ENCODE measurements around the gene SMARCD3.

Gene SMARCD3

GRCh38 chr7:151248346-151249033 lies at the start of gene SMARCD3:
TSS of gene SMARCD3 (minus strand) at chr7:151248694. CDS start at chr7:151248562, 132 bp downstream.
- no peak for DNase-seq (ENCODE audit: low read depth in 4 of 4, low spot score in 1 of 4)

- no peak for DNase-seq (ENCODE audit: low read depth in 4 of 4, low spot score in 1 of 4)
Measured at GRCh38 chr7:151296202-151296992, 47.9 kb upstream of the SMARCD3 start.

- DNase-seq (ENCODE audit: low read depth in 4 of 4, low spot score in 1 of 4): no peak
Measured at GRCh38 chr7:151292850-151293249, 44.4 kb upstream of the SMARCD3 start.

GRCh38 chr7:151291206-151291605 lies 42.7 kb upstream of the SMARCD3 start:
- no peak for DNase-seq (ENCODE audit: low read depth in 4 of 4, low spot score in 1 of 4)

- no peak for DNase-seq (ENCODE audit: low read depth in 4 of 4, low spot score in 1 of 4)
Measured at GRCh38 chr7:151290355-151290760, 41.9 kb upstream of the SMARCD3 start.

GRCh38 chr7:151289891-151290290 lies 41.4 kb upstream of the SMARCD3 start:
- DNase-seq (ENCODE audit: low read depth in 4 of 4, low spot score in 1 of 4): no peak

GRCh38 chr7:151286148-151286547 lies 37.7 kb upstream of the SMARCD3 start:
- no peak for DNase-seq (ENCODE audit: low read depth in 4 of 4, low spot score in 1 of 4)

- no peak for DNase-seq (ENCODE audit: low read depth in 4 of 4, low spot score in 1 of 4)
Measured at GRCh38 chr7:151283302-151283701, 34.8 kb upstream of the SMARCD3 start.

GRCh38 chr7:151282111-151282510 lies 33.6 kb upstream of the SMARCD3 start:
- DNase-seq (ENCODE audit: low read depth in 4 of 4, low spot score in 1 of 4): no peak

- no peak for DNase-seq (ENCODE audit: low read depth in 4 of 4, low spot score in 1 of 4)
Measured at GRCh38 chr7:151281686-151282085, 33.2 kb upstream of the SMARCD3 start.

- no peak for DNase-seq (ENCODE audit: low read depth in 4 of 4, low spot score in 1 of 4)
Measured at GRCh38 chr7:151280388-151281019, 32.0 kb upstream of the SMARCD3 start.

GRCh38 chr7:151279868-151280267 lies 31.4 kb upstream of the SMARCD3 start:
- no peak for DNase-seq (ENCODE audit: low read depth in 4 of 4, low spot score in 1 of 4)

- no peak for DNase-seq (ENCODE audit: low read depth in 4 of 4, low spot score in 1 of 4)
Measured at GRCh38 chr7:151278949-151279348, 30.5 kb upstream of the SMARCD3 start.

GRCh38 chr7:151277631-151278030 lies 29.1 kb upstream of the SMARCD3 start:
- no peak for DNase-seq (ENCODE audit: low read depth in 4 of 4, low spot score in 1 of 4)

GRCh38 chr7:151276666-151277590 lies 28.4 kb upstream of the SMARCD3 start:
- DNase-seq (ENCODE audit: low read depth in 4 of 4, low spot score in 1 of 4): peak; percentile 16 to 41 (median 34)

GRCh38 chr7:151275813-151276577 lies 27.5 kb upstream of the SMARCD3 start:
- no peak for DNase-seq (ENCODE audit: low read depth in 4 of 4, low spot score in 1 of 4)

- no peak for DNase-seq (ENCODE audit: low read depth in 4 of 4, low spot score in 1 of 4)
Measured at GRCh38 chr7:151274936-151275812, 26.7 kb upstream of the SMARCD3 start.

GRCh38 chr7:151274396-151274795 lies 25.9 kb upstream of the SMARCD3 start:
- DNase-seq (ENCODE audit: low read depth in 4 of 4, low spot score in 1 of 4): no peak
